Heart right ventricle (tissue), 16 donors: ENCODE data around the gene GANC. TPM values are rescaled to one million over a fixed set of nuclear protein-coding genes. Genes with fewer than 3 reads are reported as not detected.

ENCODE experiments used
- ATAC-seq, 8 donors: fragments of 200-7000 bp; cut with Tn5 transposase; one replicate each; pipeline ENCODE4 v1.9.1; 2020; ENCODE audit warnings: mild to moderate bottlenecking in 8 of 8, moderate library complexity in 8 of 8, moderate number of reproducible peaks in 1 of 8
- DNase-seq, 2 donors: peaks; one replicate each; pipeline ENCODE4 v3.0.0-alpha.2; 2020
- H3K27ac ChIP-seq, 10 donors: fragments of 200-600 bp; sonication (generic) in 2 of 10; one replicate each; pipeline versions ENCODE4 v1.5.0 to v1.8.0; 2020 to 2022; ENCODE audit warnings: mild to moderate bottlenecking in 3 of 10
- H3K27me3 ChIP-seq, 7 donors: fragments of 200-600 bp; one replicate each; pipeline ENCODE4 v1.8.0; 2021 to 2022; ENCODE audit warnings: mild to moderate bottlenecking in 2 of 7
- H3K36me3 ChIP-seq, 9 donors: fragments of 200-600 bp; sonication (generic) in 1 of 9; one replicate each; pipeline versions ENCODE4 v1.5.0 to v1.8.0; 2020 to 2022; ENCODE audit warnings: mild to moderate bottlenecking in 2 of 9
- H3K4me1 ChIP-seq, 9 donors: fragments of 200-600 bp; sonication (generic) in 1 of 9; one replicate each; pipeline versions ENCODE4 v1.5.0 to v1.8.0; 2020 to 2022; ENCODE audit warnings: mild to moderate bottlenecking in 4 of 9
- H3K4me3 ChIP-seq, 10 donors: fragments of 200-600 bp; sonication (generic) in 2 of 10; one replicate each; pipeline versions ENCODE4 v1.5.0 to v1.8.0; 2020 to 2022; ENCODE audit warnings: mild to moderate bottlenecking in 7 of 10, moderate library complexity in 2 of 10
- H3K9me3 ChIP-seq, 11 donors: fragments of 200-600 bp in 10 of 11; sonication (generic) in 2 of 11; one replicate each; pipeline versions ENCODE4 v1.5.0 to v1.8.0; 2013 to 2022; ENCODE audit warnings: mild to moderate bottlenecking in 2 of 11, control low read depth in 1 of 11, moderate library complexity in 1 of 11
- WGBS, 2 donors: extraction: QIAGEN DNeasy Blood & Tissue Kit; methylation state at CpG; one replicate each; pipeline ENCODE4 v1.1.7; 2013; ENCODE audit warnings: inconsistent platforms in 1 of 2; 5-methylcytosine and 5-hydroxymethylcytosine counted together
- intact Hi-C, 10 donors: fragments of 100-400 bp; cut with DNase I; formaldehyde crosslinking; loops; one replicate each; pipeline versions ENCODE4 v1.11.1 to v1.14.2; 2022
- polyA plus RNA-seq, 2 donors: library from polyadenylated mRNA; stranded (reverse); fragments of 200-250 nt; gene quantifications; one replicate each; pipeline ENCODE4 v1.2.3, GENCODE V29; 2013
- total RNA-seq, 10 donors: library from RNA; stranded (reverse); fragmentation: NEBNext Ultra II Directional in 3 of 10; extraction: Animal tissue kit (Norgen Biotek cat#: 25700) in 3 of 10; gene quantifications; one replicate each; pipeline versions ENCODE4 v1.2.1 to v1.2.4, GENCODE V29; 2021 to 2023
- TF ChIP-seq, protein P1 (sequence below), 9 donors: fragments of 200-600 bp; sonication (generic) in 2 of 9; IDR thresholded peaks; one replicate each; pipeline versions ENCODE4 v1.5.0 to v1.8.0; 2021 to 2022; ENCODE audit warnings: antibody characterized with exemption in 9 of 9, mild to moderate bottlenecking in 5 of 9, moderate library complexity in 1 of 9
- donor health status: Arrhythmogenic right ventricular cardiomyopathy.
- donor health status: ischemic (EF 13 %, LVEDD 7.1; RV severe dilation, severe dysfunction).
- donor health status: healthy with polysubstance abuse.
- donor health status: DM: no; HTN: yes; CAD: no.
- donor health status: DM: no; HTN: no; CAD: no.
- donor health status: ischemic (EF 25% LVEDD 6.9; RV normal size, moderate dysfunction).
- donor health status: ischemic (EF 25% LVEDD 5.7; RV mildly dilated, moderate dysfunction).
- donor health status: healthy.
- donor health status: DM: yes; HTN: yes; CAD: no.
- donor health status: Ischemic cardiomyopathy.
- donor health status: ischemic (EF 35%, LVEDD 5.7; RV mildly dilated, moderate dysfunction).
- donor health status: nonischemic (EF 11% LVEDD 7.7; RV severe dilation, severe dysfunction).
- donor health status: DM: yes; HTN: yes; CAD: no.
- donor health status: PGD.
- donor health status: ischemic (EF 29% LVEDD 5.4; RV normal size, mild dysfunction).
- donor health status: nonischemic (EF 23%, LVEDD 6.1; RV moderate dilation, normal function).

Gene GANC
- total and polyA plus RNA-seq, 12 donors, result 5.3 to 25.8 (median 17.6) TPM

DNA sequence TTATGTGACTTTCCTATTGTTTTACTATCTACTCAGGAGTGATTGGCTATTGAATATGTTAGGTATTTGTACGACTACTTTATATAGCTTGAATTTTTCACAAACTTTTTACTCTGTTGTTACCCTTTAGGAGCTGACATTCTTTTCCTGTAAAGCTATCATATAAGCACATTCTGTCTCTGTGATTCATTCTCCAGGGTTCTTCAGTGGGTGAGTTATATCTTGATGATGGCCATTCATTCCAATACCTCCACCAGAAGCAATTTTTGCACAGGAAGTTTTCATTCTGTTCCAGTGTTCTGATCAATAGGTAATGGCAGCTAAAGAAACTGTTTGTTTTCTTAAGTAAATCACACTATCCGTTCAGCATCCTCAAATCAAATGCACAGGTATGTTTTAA, 76.2 kb downstream of the GANC start:
- intact Hi-C loops, result no loop called here
- DNase-seq (no peak), ATAC-seq (no peak)
- peaks cover 0 to 9% (median 0%) of the 10 kb centered on the region in 9 donors for H3K4me1 ChIP-seq
- WGBS, 2 donors, result 90 to 96% methylated on average over 2 of the region's 2 CpGs
- no peaks in the 10 kb centered on the region for H3K27me3 ChIP-seq
- H3K4me3 ChIP-seq, result no peak overlapping the region
- no peak overlapping the region for H3K27ac ChIP-seq
- H3K9me3 ChIP-seq, result no peaks in the 10 kb centered on the region
- peaks cover 0 to 100% (median 38%) of the 10 kb centered on the region in 9 donors for H3K36me3 ChIP-seq
- TF ChIP-seq, protein P1, sequence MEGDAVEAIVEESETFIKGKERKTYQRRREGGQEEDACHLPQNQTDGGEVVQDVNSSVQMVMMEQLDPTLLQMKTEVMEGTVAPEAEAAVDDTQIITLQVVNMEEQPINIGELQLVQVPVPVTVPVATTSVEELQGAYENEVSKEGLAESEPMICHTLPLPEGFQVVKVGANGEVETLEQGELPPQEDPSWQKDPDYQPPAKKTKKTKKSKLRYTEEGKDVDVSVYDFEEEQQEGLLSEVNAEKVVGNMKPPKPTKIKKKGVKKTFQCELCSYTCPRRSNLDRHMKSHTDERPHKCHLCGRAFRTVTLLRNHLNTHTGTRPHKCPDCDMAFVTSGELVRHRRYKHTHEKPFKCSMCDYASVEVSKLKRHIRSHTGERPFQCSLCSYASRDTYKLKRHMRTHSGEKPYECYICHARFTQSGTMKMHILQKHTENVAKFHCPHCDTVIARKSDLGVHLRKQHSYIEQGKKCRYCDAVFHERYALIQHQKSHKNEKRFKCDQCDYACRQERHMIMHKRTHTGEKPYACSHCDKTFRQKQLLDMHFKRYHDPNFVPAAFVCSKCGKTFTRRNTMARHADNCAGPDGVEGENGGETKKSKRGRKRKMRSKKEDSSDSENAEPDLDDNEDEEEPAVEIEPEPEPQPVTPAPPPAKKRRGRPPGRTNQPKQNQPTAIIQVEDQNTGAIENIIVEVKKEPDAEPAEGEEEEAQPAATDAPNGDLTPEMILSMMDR (IDR thresholded peaks at IDR 0.05), result no peak

GRCh38 chr15:42352401-42352800, 79.4 kb downstream of the GANC start:
- no peaks in the 10 kb centered on the region for H3K27me3 ChIP-seq
- no peaks in the 10 kb centered on the region for H3K9me3 ChIP-seq
- no peaks in the 10 kb centered on the region for H3K4me1 ChIP-seq
- DNase-seq (no peak), ATAC-seq (no peak)
- H3K27ac ChIP-seq, result no peak overlapping the region
- peaks cover 0 to 100% (median 40%) of the 10 kb centered on the region in 9 donors for H3K36me3 ChIP-seq
- WGBS, 2 donors, result 83 to 90% methylated on average over 7 of the region's 7 CpGs
- no peak overlapping the region for H3K4me3 ChIP-seq
- intact Hi-C loops, result no loop called here
- TF ChIP-seq, protein P1 (IDR thresholded peaks at IDR 0.05), result no peak

DNA sequence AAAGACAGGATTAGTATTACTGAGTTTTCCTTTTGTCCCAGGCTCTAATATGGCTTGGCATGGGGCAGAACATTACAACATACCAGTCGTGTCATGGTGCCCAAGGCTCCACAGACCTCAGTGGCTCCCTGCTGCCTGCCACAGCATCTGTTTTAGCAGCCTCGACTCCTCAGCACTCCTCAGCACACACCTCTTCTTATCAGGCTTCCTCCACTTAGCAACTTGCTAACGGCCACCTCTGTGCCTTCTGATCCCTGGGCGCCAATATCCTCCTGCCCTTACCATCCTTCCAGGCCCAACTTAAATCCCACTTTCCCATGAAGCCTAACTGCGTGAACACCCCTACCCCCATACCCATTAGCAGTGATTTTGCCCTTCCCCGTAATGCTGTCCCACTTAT, 80.1 kb downstream of the GANC start:
- no peak for ATAC-seq
- H3K27ac ChIP-seq, result no peak overlapping the region
- WGBS, 2 donors, result 79 to 88% methylated on average over 6 of the region's 6 CpGs
- no peaks in the 10 kb centered on the region for H3K9me3 ChIP-seq
- TF ChIP-seq, protein P1 (IDR thresholded peaks at IDR 0.05), result no peak
- H3K4me3 ChIP-seq, result no peak overlapping the region
- no peaks in the 10 kb centered on the region for H3K27me3 ChIP-seq
- intact Hi-C loops, result no loop called here
- H3K4me1 ChIP-seq, result no peaks in the 10 kb centered on the region
- peaks cover 0 to 99% (median 40%) of the 10 kb centered on the region in 9 donors for H3K36me3 ChIP-seq
- DNase-seq, result no peak

DNA sequence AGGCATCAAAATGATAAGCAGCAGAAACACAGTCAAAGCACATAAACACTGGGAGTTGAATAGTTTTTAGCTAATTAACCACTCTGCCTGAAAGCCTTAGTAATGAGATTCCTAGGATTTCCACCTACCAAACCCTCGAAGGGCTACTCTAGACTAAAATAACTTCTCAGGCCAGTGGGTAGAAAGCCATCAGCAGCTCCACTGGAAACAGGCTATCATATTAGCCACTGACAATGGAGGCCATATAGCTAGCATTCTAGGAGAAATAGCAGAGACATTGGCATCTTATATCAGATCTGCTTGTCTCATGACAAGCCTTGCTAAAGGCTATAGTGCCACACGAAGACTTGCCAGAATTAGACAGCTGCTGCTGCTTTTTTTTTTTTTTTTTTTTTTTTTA, 81.8 kb downstream of the GANC start:
- no peaks in the 10 kb centered on the region for H3K9me3 ChIP-seq
- H3K27me3 ChIP-seq, result no peaks in the 10 kb centered on the region
- DNase-seq, result no peak
- 58 to 68% methylated on average over 2 of the region's 2 CpGs for WGBS, 2 donors
- intact Hi-C loops, result no loop called here
- no peak overlapping the region for H3K4me3 ChIP-seq
- no peak overlapping the region for H3K27ac ChIP-seq
- TF ChIP-seq, protein P1 (IDR thresholded peaks at IDR 0.05), result no peak
- H3K36me3 ChIP-seq, result peaks cover 0 to 91% (median 30%) of the 10 kb centered on the region in 9 donors
- no peak for ATAC-seq
- H3K4me1 ChIP-seq, result peaks cover 0 to 9% (median 0%) of the 10 kb centered on the region in 9 donors
